Keratinocyte (primary cell): ENCODE results near the gene AKR7A3. TPM values are rescaled to one million over a fixed set of nuclear protein-coding genes. Genes with fewer than 3 reads are reported as not detected.
A peak's percentile ranks its signal among the peaks of the same experiment; 100 is the strongest.

ENCODE experiments used
- DNase-seq: peaks from one replicate; pipeline ENCODE4 v3.0.0-alpha.2; 2011; ENCODE audit warnings: low read depth, missing footprints, low spot score
- FAIRE-seq: peaks from 2 replicates; lab custom pipeline; 2011; peaks lifted over from hg19 to GRCh38; lab: Jason Lieb, UNC
- H2AFZ ChIP-seq: 2 replicates; pipeline ENCODE4 v1.6.0; 2012; ENCODE audit warnings: low read length, control low read depth, inconsistent platforms; ENCODE audit not compliant: control insufficient read depth
- H3K27ac ChIP-seq: 2 replicates; pipeline ENCODE4 v1.5.1; 2011; ENCODE audit warnings: low read length; ENCODE audit not compliant: control insufficient read depth, insufficient read depth
- H3K27me3 ChIP-seq: 3 replicates; pipeline ENCODE4 v1.6.0; 2011; ENCODE audit warnings: low read length; ENCODE audit not compliant: control insufficient read depth, insufficient read depth; ENCODE audit errors: extremely low read depth
- H3K36me3 ChIP-seq, 2 experiments: 2 replicates in 1 of 2; 3 replicates in 1 of 2; pipeline ENCODE4 v1.5.1; 2011; ENCODE audit warnings: low read length in 2 of 2, mild to moderate bottlenecking in 1 of 2; ENCODE audit not compliant: control insufficient read depth in 2 of 2, insufficient read depth in 2 of 2; ENCODE audit errors: extremely low read depth in 1 of 2
- H3K4me1 ChIP-seq: 3 replicates; pipeline ENCODE4 v1.5.1; 2011; ENCODE audit warnings: low read length; ENCODE audit not compliant: control insufficient read depth, insufficient read depth; ENCODE audit errors: extremely low read depth
- H3K4me2 ChIP-seq: 3 replicates; pipeline ENCODE4 v1.6.0; 2011; ENCODE audit warnings: low read depth, low read length; ENCODE audit not compliant: control insufficient read depth, insufficient read depth; ENCODE audit errors: extremely low read depth
- H3K4me3 ChIP-seq, 3 experiments: fragments of 200-600 bp in 1 of 3; sonication (generic) in 1 of 3; 2 replicates in 2 of 3; 3 replicates in 1 of 3; pipeline ENCODE4 v1.5.1; 2011 to 2016; ENCODE audit warnings: low read length in 3 of 3, mild to moderate bottlenecking in 3 of 3, control low read depth in 2 of 3, inconsistent platforms in 1 of 3, low read depth in 1 of 3, mixed read lengths in 1 of 3, mixed run types in 1 of 3, moderate library complexity in 1 of 3; ENCODE audit not compliant: control insufficient read depth in 2 of 3, insufficient read depth in 2 of 3; ENCODE audit errors: extremely low read depth in 1 of 3
- H3K79me2 ChIP-seq: 2 replicates; pipeline ENCODE4 v1.6.0; 2012; ENCODE audit warnings: low read length; ENCODE audit not compliant: control insufficient read depth, insufficient read depth
- H3K9ac ChIP-seq: 3 replicates; pipeline ENCODE4 v1.6.0; 2011; ENCODE audit warnings: low read length; ENCODE audit not compliant: control insufficient read depth, insufficient read depth; ENCODE audit errors: extremely low read depth
- H3K9me1 ChIP-seq: 3 replicates; pipeline ENCODE4 v1.6.0; 2011; ENCODE audit warnings: low read length; ENCODE audit not compliant: control insufficient read depth, insufficient read depth; ENCODE audit errors: extremely low read depth
- H3K9me3 ChIP-seq: 2 replicates; pipeline ENCODE4 v1.5.1; 2012; ENCODE audit warnings: low read depth, low read length; ENCODE audit not compliant: control insufficient read depth
- H4K20me1 ChIP-seq: 3 replicates; pipeline ENCODE4 v1.6.0; 2011; ENCODE audit warnings: low read length; ENCODE audit not compliant: control insufficient read depth, insufficient read depth; ENCODE audit errors: extremely low read depth
- CTCF ChIP-seq, 3 experiments: IDR thresholded peaks in 1 of 3; conservative IDR thresholded peaks in 1 of 3; optimal IDR thresholded peaks in 1 of 3; 2 replicates in 2 of 3; 3 replicates in 1 of 3; pipeline versions ENCODE3 to v1.5.1; 2011; ENCODE audit warnings: low read length in 3 of 3, mild to moderate bottlenecking in 3 of 3, moderate library complexity in 2 of 3, control low read depth in 1 of 3, inconsistent platforms in 1 of 3; ENCODE audit not compliant: insufficient read depth in 2 of 3; ENCODE audit errors: extremely low read depth in 1 of 3
- EZH2 ChIP-seq: IDR thresholded peaks from one replicate; pipeline ENCODE4 v1.6.1; 2012; ENCODE audit warnings: inconsistent platforms, mild to moderate bottlenecking, low read length, moderate library complexity
- dilution Hi-C: fragments of 300-500 bp; cut with MboI; formaldehyde crosslinking; loops from one replicate; pipeline ENCODE4 v1.7.0; 2020; ENCODE audit warnings: low sequenced_read_pairs; ENCODE audit not compliant: extremely low pct_ligation_motif_present
- polyA plus RNA-seq, 5 experiments: library from polyadenylated mRNA; depleted of rRNA in 3 of 5; stranded (reverse) in 3 of 5; stranded (forward) in 1 of 5; unstranded in 1 of 5; fragments of >200 nt; gene quantifications; 1 replicate in 1 of 5; 2 replicates in 3 of 5; 3 replicates in 1 of 5; pipeline versions ENCODE4 v1.2.1 to v1.2.3, GENCODE V29; 2011 to 2012; ENCODE audit warnings: missing spikeins in 2 of 5, low read depth in 1 of 5, low replicate concordance in 1 of 5

Gene AKR7A3
- polyA plus RNA-seq, 1 donor (not counting 4 experiments of a cell fraction or from before 2014, with no cell fraction given) = 0.17 TPM

GRCh38 chr1:19315378-19316198, 27.0 kb upstream of the AKR7A3 start:
- dilution Hi-C loops = no loop called here
- H3K9ac ChIP-seq = no peak overlapping the region
- no peaks in the 10 kb centered on the region for H3K9me3 ChIP-seq
- FAIRE-seq (peak; percentile 57), DNase-seq (no peak)
- H3K9me1 ChIP-seq = peaks cover 2% of the 10 kb centered on the region
- peak overlapping the region; percentile 17 for H3K4me2 ChIP-seq
- H3K36me3 ChIP-seq = peaks cover 2 to 7% of the 10 kb centered on the region in 2 experiments
- H3K4me1 ChIP-seq = peaks cover 48% of the 10 kb centered on the region
- no peaks in the 10 kb centered on the region for H3K27me3 ChIP-seq
- H3K79me2 ChIP-seq = peaks cover 12% of the 10 kb centered on the region
- no peak overlapping the region for H3K27ac ChIP-seq
- no peak for TF ChIP-seq EZH2
- H3K4me3 ChIP-seq = no peak overlapping the region
- H2AFZ ChIP-seq = no peak overlapping the region
- peaks cover 3% of the 10 kb centered on the region for H4K20me1 ChIP-seq

- dilution Hi-C loops = no loop called here
- DNase-seq (no peak), FAIRE-seq (peak; percentile 72)
- H3K27ac ChIP-seq = no peak overlapping the region
- TF ChIP-seq CTCF (optimal IDR thresholded peaks at IDR 0.05 in 1 of 3, IDR thresholded peaks at IDR 0.05 in 1 of 3, conservative IDR thresholded peaks at IDR 0.05 in 1 of 3; ENCODE audit: extremely low read depth in 1 of 3, insufficient read depth in 2 of 3, low read length in 3 of 3) = no peak
- no peak for TF ChIP-seq EZH2
- no peak overlapping the region for H3K4me3 ChIP-seq
- H4K20me1 ChIP-seq = peaks cover 3% of the 10 kb centered on the region
- H3K4me1 ChIP-seq = peaks cover 46% of the 10 kb centered on the region
- no peak overlapping the region for H3K4me2 ChIP-seq
- no peaks in the 10 kb centered on the region for H3K9me3 ChIP-seq
- no peaks in the 10 kb centered on the region for H3K27me3 ChIP-seq
- no peak overlapping the region for H3K9ac ChIP-seq
- H2AFZ ChIP-seq = no peak overlapping the region
- peaks cover 2 to 7% of the 10 kb centered on the region in 2 experiments for H3K36me3 ChIP-seq
- H3K79me2 ChIP-seq = peaks cover 14% of the 10 kb centered on the region
- H3K9me1 ChIP-seq = peaks cover 2% of the 10 kb centered on the region
Measured at GRCh38 chr1:19313961-19314882, 25.7 kb upstream of the AKR7A3 start.
